Mesenchymal stem cell (in vitro differentiated cells and primary cell): ENCODE results near the gene CNKSR3.
A peak's percentile ranks its signal among the peaks of the same experiment; 100 is the strongest.
"Not testable (repeated sequence)": the region's sequence is repeated elsewhere in the genome, so short reads cannot be mapped to it uniquely, and the experiment has no call there.

Source experiments
- DNase-seq: peaks from one replicate; pipeline ENCODE4 v3.0.0-alpha.2; 2013
- H2AFZ ChIP-seq: one replicate; pipeline ENCODE4 v1.6.1; 2013; ENCODE audit warnings: low read depth, mild to moderate bottlenecking, control low read depth, inconsistent platforms, low read length, moderate library complexity
- H2AK5ac ChIP-seq: 2 replicates; pipeline ENCODE4 v1.6.1; 2013; ENCODE audit warnings: low read length, moderate library complexity, mild to moderate bottlenecking, inconsistent platforms; ENCODE audit not compliant: severe bottlenecking
- H2BK120ac ChIP-seq: one replicate; pipeline ENCODE4 v1.6.1; 2013; ENCODE audit warnings: low read depth, mild to moderate bottlenecking, inconsistent platforms, low read length, moderate library complexity
- H2BK12ac ChIP-seq, 2 experiments: one replicate each; pipeline ENCODE4 v1.6.1; 2013; ENCODE audit warnings: inconsistent platforms in 2 of 2, low read length in 2 of 2, mild to moderate bottlenecking in 2 of 2, moderate library complexity in 2 of 2, control low read depth in 1 of 2
- H2BK15ac ChIP-seq: one replicate; pipeline ENCODE4 v1.6.1; 2013; ENCODE audit warnings: mild to moderate bottlenecking, low read depth, inconsistent platforms; ENCODE audit not compliant: poor library complexity, severe bottlenecking
- H2BK5ac ChIP-seq: 2 replicates; pipeline ENCODE4 v1.6.1; 2013; ENCODE audit warnings: low read depth, mild to moderate bottlenecking, low read length, control low read depth, inconsistent platforms; ENCODE audit not compliant: poor library complexity, severe bottlenecking
- H3K14ac ChIP-seq, 2 experiments: one replicate each; pipeline ENCODE4 v1.6.1; 2013; ENCODE audit warnings: inconsistent platforms in 2 of 2, low read length in 2 of 2, control low read depth in 1 of 2, mild to moderate bottlenecking in 1 of 2, moderate library complexity in 1 of 2
- H3K18ac ChIP-seq, 2 experiments: one replicate each; pipeline ENCODE4 v1.6.1; 2013; ENCODE audit warnings: inconsistent platforms in 2 of 2, low read length in 2 of 2, control low read depth in 1 of 2, low read depth in 1 of 2, mild to moderate bottlenecking in 1 of 2
- H3K23ac ChIP-seq, 2 experiments: one replicate each; pipeline ENCODE4 v1.6.1; 2013; ENCODE audit warnings: inconsistent platforms in 2 of 2, low read length in 2 of 2, mild to moderate bottlenecking in 2 of 2, moderate library complexity in 2 of 2, control low read depth in 1 of 2
- H3K27ac ChIP-seq: 2 replicates; pipeline ENCODE4 v1.5.1; 2013; ENCODE audit warnings: mild to moderate bottlenecking, moderate library complexity, low read length, control low read depth, inconsistent platforms; ENCODE audit not compliant: poor library complexity, severe bottlenecking
- H3K27me3 ChIP-seq, 2 experiments: 2 replicates each; pipeline versions ENCODE4 v1.6.1 to v1.7.0; 2013; ENCODE audit warnings: low read length in 2 of 2, mild to moderate bottlenecking in 2 of 2, moderate library complexity in 2 of 2, control low read depth in 1 of 2, inconsistent platforms in 1 of 2; ENCODE audit not compliant: control insufficient read depth in 1 of 2, insufficient read depth in 1 of 2
- H3K36me3 ChIP-seq, 2 experiments: 2 replicates each; pipeline versions ENCODE4 v1.6.1 to v1.7.0; 2013; ENCODE audit warnings: low read length in 2 of 2, control low read depth in 1 of 2, inconsistent platforms in 1 of 2, low read depth in 1 of 2, mild to moderate bottlenecking in 1 of 2; ENCODE audit not compliant: insufficient read depth in 2 of 2, control insufficient read depth in 1 of 2
- H3K4ac ChIP-seq, 2 experiments: one replicate each; pipeline ENCODE4 v1.6.1; 2013; ENCODE audit warnings: inconsistent platforms in 2 of 2, low read length in 2 of 2, mild to moderate bottlenecking in 2 of 2, moderate library complexity in 2 of 2, control low read depth in 1 of 2, low read depth in 1 of 2
- H3K4me1 ChIP-seq: 2 replicates; pipeline ENCODE4 v1.6.1; 2013; ENCODE audit warnings: low read depth, low read length, control low read depth; ENCODE audit not compliant: control insufficient read depth, insufficient read depth
- H3K4me2 ChIP-seq: 2 replicates; pipeline ENCODE4 v1.6.1; 2013; ENCODE audit warnings: low read length, mild to moderate bottlenecking, inconsistent platforms; ENCODE audit not compliant: poor library complexity, severe bottlenecking
- H3K4me3 ChIP-seq, 2 experiments: 2 replicates each; pipeline versions ENCODE4 v1.5.1 to v1.7.0; 2013; ENCODE audit warnings: low read length in 2 of 2, mild to moderate bottlenecking in 2 of 2, control low read depth in 1 of 2, low read depth in 1 of 2; ENCODE audit not compliant: insufficient read depth in 1 of 2
- H3K79me1 ChIP-seq: replicated peaks from 2 replicates; pipeline ENCODE4 v1.6.1; 2013; ENCODE audit warnings: mild to moderate bottlenecking, control low read depth, low read length, inconsistent platforms; ENCODE audit not compliant: poor library complexity, severe bottlenecking
- H3K9ac ChIP-seq: 2 replicates; pipeline ENCODE4 v1.7.0; 2013; ENCODE audit warnings: mild to moderate bottlenecking, low read length, moderate library complexity
- H3K9me3 ChIP-seq: 2 replicates; pipeline ENCODE4 v1.7.0; 2013; ENCODE audit warnings: mild to moderate bottlenecking, low read length; ENCODE audit not compliant: control insufficient read depth
- H4K8ac ChIP-seq: one replicate; pipeline ENCODE4 v1.6.1; 2013; ENCODE audit warnings: inconsistent platforms, mild to moderate bottlenecking, low read length, moderate library complexity
- H4K91ac ChIP-seq: one replicate; pipeline ENCODE4 v1.6.1; 2013; ENCODE audit warnings: mild to moderate bottlenecking, low read length, inconsistent platforms
- WGBS: methylation state at CpG from one replicate; pipeline ENCODE4 v1.1.7; 2013; ENCODE audit warnings: mixed read lengths; 5-methylcytosine and 5-hydroxymethylcytosine counted together

The CNKSR3 gene

DNA sequence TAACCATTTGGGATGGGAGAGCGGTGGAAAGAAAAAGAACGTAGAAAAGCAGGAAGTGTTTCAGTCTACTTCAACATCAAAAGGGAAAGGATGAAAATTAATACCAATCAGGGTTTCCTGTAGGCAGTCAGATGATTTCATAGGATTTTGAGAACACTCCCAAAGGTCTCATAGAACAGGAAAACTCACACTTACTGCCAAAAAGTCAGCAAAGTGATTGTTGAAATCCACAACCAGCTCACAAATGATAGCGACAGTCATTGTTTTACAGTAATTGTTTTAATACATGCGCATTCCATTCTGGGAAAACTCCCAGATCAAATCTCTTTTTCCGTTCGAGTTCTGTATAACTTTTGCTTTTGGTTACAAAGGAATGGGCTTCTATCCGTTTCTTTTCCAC lies 5.3 kb upstream of the CNKSR3 start:
- H3K23ac ChIP-seq: no peak overlapping the region
- H3K4me1 ChIP-seq: no peaks in the 10 kb centered on the region
- H3K18ac ChIP-seq: no peak overlapping the region
- H3K14ac ChIP-seq: no peak overlapping the region
- no peak overlapping the region for H3K4me2 ChIP-seq
- H2BK15ac ChIP-seq: no peak overlapping the region
- H2BK5ac ChIP-seq: no peak overlapping the region
- H3K4me3 ChIP-seq: peak overlapping the region in 1 of 2 experiments; percentile 76
- no peak for DNase-seq
- H3K36me3 ChIP-seq: no peaks in the 10 kb centered on the region
- no peak overlapping the region for H2AK5ac ChIP-seq
- no peak overlapping the region for H2BK12ac ChIP-seq
- no peak overlapping the region for H4K8ac ChIP-seq
- no peak overlapping the region for H2AFZ ChIP-seq
- WGBS: 80% methylated on average over 5 of the region's 7 CpGs
- H3K27ac ChIP-seq: no peak overlapping the region
- no peak overlapping the region for H3K4ac ChIP-seq
- no peak overlapping the region for H2BK120ac ChIP-seq
- H3K27me3 ChIP-seq: no peaks in the 10 kb centered on the region
- H4K91ac ChIP-seq: no peak overlapping the region
- no peaks in the 10 kb centered on the region for H3K79me1 ChIP-seq
- H3K9ac ChIP-seq: peak overlapping the region; percentile 76
- H3K9me3 ChIP-seq: no peaks in the 10 kb centered on the region

DNA sequence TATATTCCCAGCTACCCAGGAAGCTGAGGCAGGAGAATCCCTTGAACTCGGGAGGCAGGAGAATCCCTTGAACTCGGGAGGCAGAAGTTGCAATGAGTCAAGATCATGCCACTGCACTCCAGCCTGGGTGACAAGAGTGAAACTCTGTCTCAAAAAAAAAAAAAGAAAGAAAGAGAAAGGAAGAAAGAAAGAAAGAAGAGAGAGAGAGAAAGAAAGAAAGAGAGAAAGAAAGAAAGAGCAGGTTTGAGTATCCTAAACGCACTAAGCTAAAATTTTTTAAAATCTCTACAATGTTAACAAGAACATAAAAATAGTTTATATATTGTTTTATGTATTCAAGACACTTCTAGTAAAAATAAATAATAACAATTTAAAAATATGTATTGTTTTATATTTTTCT lies 4.6 kb upstream of the CNKSR3 start:
- 97% methylated on average over 2 of the region's 3 CpGs for WGBS
- not testable (repeated sequence) for H3K79me1 ChIP-seq

DNA sequence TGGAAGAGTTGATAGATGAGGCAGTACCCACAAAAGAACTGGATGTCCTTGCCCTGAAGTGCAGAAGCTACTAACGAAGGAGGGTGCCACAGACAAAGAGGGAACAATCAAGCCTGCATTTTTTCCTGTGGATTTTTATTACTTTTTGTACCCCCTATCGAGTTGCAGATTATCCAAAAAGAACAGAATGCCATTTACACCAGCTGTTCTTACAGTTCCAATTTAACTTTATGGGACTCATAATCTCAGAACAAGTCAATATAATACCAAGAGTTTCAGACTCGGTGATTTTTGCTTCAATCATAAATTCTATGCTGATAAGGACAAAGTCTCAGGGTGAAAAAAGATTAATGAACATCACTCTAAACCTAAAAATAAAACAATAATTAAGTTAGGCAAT lies 4.0 kb upstream of the CNKSR3 start:
- no peak overlapping the region for H2BK15ac ChIP-seq
- no peak overlapping the region for H3K23ac ChIP-seq
- no peaks in the 10 kb centered on the region for H3K27me3 ChIP-seq
- no peak overlapping the region for H3K9ac ChIP-seq
- no peak overlapping the region for H2BK5ac ChIP-seq
- no peak overlapping the region for H3K4ac ChIP-seq
- H3K4me3 ChIP-seq: no peak overlapping the region
- no peaks in the 10 kb centered on the region for H3K4me1 ChIP-seq
- 76% methylated on average over 2 of the region's 3 CpGs for WGBS
- no peaks in the 10 kb centered on the region for H3K9me3 ChIP-seq
- H4K91ac ChIP-seq: no peak overlapping the region
- H2BK120ac ChIP-seq: no peak overlapping the region
- H3K36me3 ChIP-seq: no peaks in the 10 kb centered on the region
- no peak overlapping the region for H3K27ac ChIP-seq
- no peak overlapping the region for H3K14ac ChIP-seq
- no peak overlapping the region for H4K8ac ChIP-seq
- no peak overlapping the region for H2AK5ac ChIP-seq
- H2AFZ ChIP-seq: no peak overlapping the region
- DNase-seq: no peak
- H3K4me2 ChIP-seq: no peak overlapping the region
- H3K18ac ChIP-seq: no peak overlapping the region
- no peaks in the 10 kb centered on the region for H3K79me1 ChIP-seq
- H2BK12ac ChIP-seq: no peak overlapping the region

More for the DNA sequence above, 4.6 kb upstream of the CNKSR3 start:
- H4K8ac ChIP-seq, H2AK5ac ChIP-seq, H3K4me3 ChIP-seq, H2BK5ac ChIP-seq, H3K4ac ChIP-seq, H2BK15ac ChIP-seq, H3K9ac ChIP-seq, H3K9me3 ChIP-seq, H2BK120ac ChIP-seq, H3K4me1 ChIP-seq, H3K14ac ChIP-seq, H3K36me3 ChIP-seq, H4K91ac ChIP-seq, DNase-seq, H3K18ac ChIP-seq, H2AFZ ChIP-seq, H3K27ac ChIP-seq, H3K27me3 ChIP-seq, H2BK12ac ChIP-seq, H3K4me2 ChIP-seq, H3K23ac ChIP-seq: not testable (repeated sequence)

DNA sequence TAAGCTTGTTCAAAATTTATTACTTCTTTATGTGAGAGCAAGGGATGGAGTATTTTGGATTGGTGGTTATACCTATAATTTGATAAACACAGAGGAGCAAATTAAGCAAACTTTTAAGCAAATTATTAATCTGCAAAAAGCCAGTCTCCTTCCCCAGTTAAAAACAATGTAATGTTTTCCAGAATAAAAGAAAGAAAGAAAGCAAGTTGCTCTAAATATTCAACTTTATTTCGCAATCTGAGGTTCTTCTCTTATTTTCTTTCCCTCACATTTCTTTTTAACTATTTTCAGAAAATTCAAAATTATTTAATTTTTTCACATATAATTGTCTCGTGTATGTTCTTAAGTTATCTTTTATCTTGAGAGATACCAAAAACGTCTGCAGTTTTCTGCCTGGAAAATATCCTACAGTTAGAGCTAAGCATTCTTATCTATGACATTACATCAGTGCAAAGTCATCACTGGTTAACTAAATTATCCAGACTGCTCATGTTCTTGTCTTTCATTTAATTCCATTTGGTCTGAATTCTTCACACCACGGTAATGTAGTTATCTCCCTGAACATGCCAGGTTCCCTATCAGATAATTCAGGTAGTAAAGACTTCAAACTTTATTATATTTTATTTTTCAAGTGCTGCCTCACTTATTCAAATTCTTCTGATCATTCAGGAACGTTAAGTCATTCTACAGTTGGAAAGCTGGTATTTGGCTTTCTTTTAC lies 3.3 kb upstream of the CNKSR3 start:
- 46% methylated on average over 3 of the region's 5 CpGs for WGBS
- Histone ChIP-seq H3K4me2 (no peak overlapping the region), H2BK15ac (no peak overlapping the region), H3K79me1 (no peaks in the 10 kb centered on the region), H4K91ac (no peak overlapping the region), H3K36me3 (no peaks in the 10 kb centered on the region), H3K27ac (no peak overlapping the region), H3K4me1 (no peaks in the 10 kb centered on the region), H2BK12ac (no peak overlapping the region), H3K14ac (no peak overlapping the region), H3K18ac (no peak overlapping the region), H3K9me3 (no peaks in the 10 kb centered on the region), H2AK5ac (no peak overlapping the region), H2AFZ (no peak overlapping the region), H2BK5ac (no peak overlapping the region), H3K4ac (no peak overlapping the region), H2BK120ac (no peak overlapping the region), H3K4me3 (no peak overlapping the region), H3K27me3 (no peaks in the 10 kb centered on the region), H4K8ac (no peak overlapping the region), H3K23ac (no peak overlapping the region), H3K9ac (no peak overlapping the region)
- peak; percentile 30 for DNase-seq
